ENCODE data around the gene CLCA4. TPM values are rescaled to one million over a fixed set of nuclear protein-coding genes. Genes with fewer than 3 reads are reported as not detected.

CLCA4 gene
- total RNA-seq, 4 donors from 2014 or later: 0.99 to 1.9 (median 1.0) TPM

DNA sequence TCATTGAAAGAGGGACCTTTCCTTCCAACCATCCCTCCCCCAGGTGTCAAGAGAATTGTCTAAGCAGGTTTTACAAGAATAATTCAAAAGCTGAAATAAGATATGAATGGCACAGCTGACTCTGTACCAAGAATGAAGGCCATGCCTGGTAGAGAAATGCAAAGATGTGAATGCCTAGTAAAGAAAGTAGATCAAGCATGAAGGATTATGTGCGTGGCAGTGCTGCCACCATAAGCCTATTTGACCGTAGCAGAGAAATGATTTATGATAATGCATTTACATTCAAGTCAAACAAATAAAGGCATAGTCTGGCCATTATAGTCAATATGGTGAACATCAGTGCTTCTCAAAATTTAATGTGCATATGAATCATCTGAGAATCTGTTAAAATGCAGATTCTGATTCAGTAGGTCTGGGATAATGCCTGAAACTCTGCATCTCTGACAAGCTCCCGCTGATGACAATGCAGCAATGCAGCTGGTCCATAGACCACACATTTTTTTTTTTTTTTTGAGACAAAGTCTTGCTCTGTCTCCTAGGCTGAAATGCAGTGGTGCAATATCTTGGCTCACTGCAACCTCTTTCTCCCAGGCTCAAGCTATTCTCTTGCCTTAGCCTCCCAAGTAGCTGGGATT, 16.6 kb upstream of the CLCA4 start:
- WGBS, 2 donors: 81 to 82% methylated on average over 3 of the region's 3 CpGs
- TF ChIP-seq, protein P1, sequence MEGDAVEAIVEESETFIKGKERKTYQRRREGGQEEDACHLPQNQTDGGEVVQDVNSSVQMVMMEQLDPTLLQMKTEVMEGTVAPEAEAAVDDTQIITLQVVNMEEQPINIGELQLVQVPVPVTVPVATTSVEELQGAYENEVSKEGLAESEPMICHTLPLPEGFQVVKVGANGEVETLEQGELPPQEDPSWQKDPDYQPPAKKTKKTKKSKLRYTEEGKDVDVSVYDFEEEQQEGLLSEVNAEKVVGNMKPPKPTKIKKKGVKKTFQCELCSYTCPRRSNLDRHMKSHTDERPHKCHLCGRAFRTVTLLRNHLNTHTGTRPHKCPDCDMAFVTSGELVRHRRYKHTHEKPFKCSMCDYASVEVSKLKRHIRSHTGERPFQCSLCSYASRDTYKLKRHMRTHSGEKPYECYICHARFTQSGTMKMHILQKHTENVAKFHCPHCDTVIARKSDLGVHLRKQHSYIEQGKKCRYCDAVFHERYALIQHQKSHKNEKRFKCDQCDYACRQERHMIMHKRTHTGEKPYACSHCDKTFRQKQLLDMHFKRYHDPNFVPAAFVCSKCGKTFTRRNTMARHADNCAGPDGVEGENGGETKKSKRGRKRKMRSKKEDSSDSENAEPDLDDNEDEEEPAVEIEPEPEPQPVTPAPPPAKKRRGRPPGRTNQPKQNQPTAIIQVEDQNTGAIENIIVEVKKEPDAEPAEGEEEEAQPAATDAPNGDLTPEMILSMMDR (IDR thresholded peaks at IDR 0.05): no peak
- no peak for TF ChIP-seq POLR2A (IDR thresholded peaks at IDR 0.05)
- intact Hi-C loops (cut with DNase I; ENCODE audit: low total_unique reads): no loop called here

DNA sequence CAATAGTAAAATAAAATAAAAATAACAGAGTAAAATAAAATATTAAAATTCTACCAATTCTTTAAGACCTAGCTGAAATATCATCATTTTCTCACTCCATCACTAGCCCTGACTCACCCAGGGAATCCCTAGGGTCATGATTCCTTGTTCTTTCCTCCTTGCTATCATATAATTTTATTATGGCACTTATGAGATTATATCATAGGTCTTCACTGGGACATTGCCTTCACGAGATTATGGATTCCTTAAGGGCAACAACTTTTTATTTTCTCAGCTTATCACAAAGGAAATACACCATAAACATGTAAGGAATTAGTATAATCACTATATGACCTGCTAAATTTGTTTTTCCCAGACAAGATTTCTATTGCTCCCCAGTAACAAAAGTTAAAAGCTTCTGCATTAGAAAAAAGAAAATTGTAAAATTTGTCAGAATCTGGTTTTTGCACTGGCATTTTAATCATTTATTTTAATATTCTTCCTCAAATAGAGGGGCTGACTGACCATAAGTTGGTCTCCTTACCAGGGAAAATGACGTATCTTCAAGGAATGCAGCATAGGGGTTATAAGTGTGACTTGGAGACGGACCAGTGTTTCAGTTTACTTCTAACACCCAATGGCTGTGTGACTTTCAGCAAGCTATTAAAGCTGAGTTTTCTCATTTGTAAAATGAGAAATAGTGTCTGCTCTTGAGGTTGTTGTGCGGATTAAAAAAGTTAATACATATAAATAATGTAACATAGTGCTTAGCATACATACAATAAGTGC, 8.8 kb upstream of the CLCA4 start:
- 77 to 85% methylated on average over 4 of the region's 4 CpGs for WGBS, 2 donors
- intact Hi-C loops (cut with DNase I; ENCODE audit: low total_unique reads): no loop called here
- no peak for DNase-seq (ENCODE audit: low spot score in 2 of 2)

More for the DNA sequence above, 16.6 kb upstream of the CLCA4 start:
- no peak overlapping the region for H3K4me3 ChIP-seq (ENCODE audit: low read depth, poor library complexity, severe bottlenecking)
- no peak for DNase-seq (ENCODE audit: low spot score in 2 of 2)

DNA sequence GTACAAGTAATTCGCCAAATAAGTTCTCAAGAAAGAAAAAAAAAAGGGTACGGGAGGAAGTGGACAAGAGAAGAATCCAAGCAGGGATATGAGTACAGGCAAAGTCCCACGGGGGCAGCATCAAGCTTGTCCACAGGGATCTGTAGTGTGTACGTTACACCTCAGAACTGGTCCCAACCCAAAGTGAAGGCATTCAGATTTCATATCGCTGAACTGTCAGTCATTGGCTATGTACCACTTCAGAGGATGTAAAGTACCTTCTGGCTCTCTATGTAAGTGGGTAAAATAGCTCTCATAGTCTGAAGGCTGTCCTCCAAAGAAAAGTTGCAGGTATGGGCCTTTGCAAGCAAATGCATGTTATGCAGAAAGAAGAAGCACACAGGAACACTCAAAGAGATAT, 8.1 kb upstream of the CLCA4 start:
- no peak for TF ChIP-seq POLR2A (IDR thresholded peaks at IDR 0.05)
- TF ChIP-seq, protein P1 (IDR thresholded peaks at IDR 0.05): no peak
- intact Hi-C loops (cut with DNase I; ENCODE audit: low total_unique reads): no loop called here
- no peak for DNase-seq (ENCODE audit: low spot score in 2 of 2)
- H3K4me3 ChIP-seq (ENCODE audit: low read depth, poor library complexity, severe bottlenecking): no peak overlapping the region
- 88 to 89% methylated on average over 5 of the region's 5 CpGs for WGBS, 2 donors

More for the DNA sequence above, 8.8 kb upstream of the CLCA4 start:
- TF ChIP-seq, protein P1 (IDR thresholded peaks at IDR 0.05): no peak
- TF ChIP-seq POLR2A (IDR thresholded peaks at IDR 0.05): no peak
- no peak overlapping the region for H3K4me3 ChIP-seq (ENCODE audit: low read depth, poor library complexity, severe bottlenecking)

GRCh38 chr1:86541859-86542258, 5.0 kb upstream of the CLCA4 start:
- WGBS, 2 donors: 86 to 88% methylated on average over 2 of the region's 2 CpGs
- intact Hi-C loops (cut with DNase I; ENCODE audit: low total_unique reads): no loop called here
- TF ChIP-seq, protein P1 (IDR thresholded peaks at IDR 0.05): no peak
- no peak overlapping the region for H3K4me3 ChIP-seq (ENCODE audit: low read depth, poor library complexity, severe bottlenecking)
- DNase-seq (ENCODE audit: low spot score in 2 of 2): no peak

- intact Hi-C loops (cut with DNase I; ENCODE audit: low total_unique reads): no loop called here
- no peak overlapping the region for H3K4me3 ChIP-seq (ENCODE audit: low read depth, poor library complexity, severe bottlenecking)
- no peak for DNase-seq (ENCODE audit: low spot score in 2 of 2)
- TF ChIP-seq, protein P1 (IDR thresholded peaks at IDR 0.05): no peak
- TF ChIP-seq POLR2A (IDR thresholded peaks at IDR 0.05): no peak
These were observed 4.2 kb upstream of the CLCA4 start for GRCh38 chr1:86542631-86543030.

Measured in lower leg skin (tissue), 4 donors.